PC-9 (cell line): ENCODE measurements around the gene MYLK. TPM values are rescaled to one million over a fixed set of nuclear protein-coding genes. Genes with fewer than 3 reads are reported as not detected.

Source experiments
- BruUV-seq: library from RNA; stranded (reverse); fragments of 400-500 nt; replicated peaks from 2 replicates; lab custom pipeline; 2021; lab: Mats Ljungman, UMichigan
- CTCF ChIA-PET: fragments of 300-600 bp; sonication (Branson Sonifier 250); formaldehyde crosslinking; loops from one replicate; lab custom pipeline; 2022; ENCODE audit warnings: antibody characterized with exemption; lab: Charles Lee
- POLR2A ChIA-PET: fragments of 300-600 bp; sonication (Branson Sonifier 250); formaldehyde crosslinking; loops from one replicate; lab custom pipeline; 2022; ENCODE audit warnings: antibody characterized with exemption; ENCODE audit not compliant: unreplicated experiment; lab: Charles Lee
- DNase-seq, 2 experiments: peaks; one replicate each; pipeline versions ENCODE4 v3.0.0 to v3.0.0-alpha.2; 2015 to 2022; ENCODE audit warnings: mixed read lengths in 1 of 2
- H2AFZ ChIP-seq: fragments of 200-600 bp; sonication (generic); 2 replicates; pipeline ENCODE4 v1.8.1; 2017; ENCODE audit warnings: antibody characterized with exemption
- H3F3A ChIP-seq: fragments of 200-600 bp; sonication (generic); 2 replicates; pipeline ENCODE4 v1.8.1; 2017; ENCODE audit warnings: antibody characterized with exemption, mild to moderate bottlenecking, low read depth; ENCODE audit not compliant: insufficient read depth
- H3K27ac ChIP-seq: fragments of 200-600 bp; sonication (generic); 2 replicates; pipeline ENCODE4 v1.6.1; 2016; ENCODE audit warnings: mixed run types
- H3K27me3 ChIP-seq: fragments of 200-600 bp; sonication (generic); 2 replicates; pipeline ENCODE4 v1.6.1; 2016; ENCODE audit warnings: low read depth, mixed run types; ENCODE audit not compliant: insufficient read depth
- H3K36me3 ChIP-seq: fragments of 200-600 bp; sonication (generic); 2 replicates; pipeline ENCODE4 v1.6.1; 2016; ENCODE audit warnings: low read depth, mixed run types
- H3K4me1 ChIP-seq: fragments of 200-600 bp; sonication (generic); replicated peaks from 2 replicates; pipeline ENCODE4 v1.6.1; 2016; ENCODE audit warnings: mixed run types; ENCODE audit not compliant: insufficient read depth
- H3K4me2 ChIP-seq: fragments of 200-600 bp; sonication (generic); 2 replicates; pipeline ENCODE4 v1.6.1; 2017; ENCODE audit warnings: mixed run types
- H3K4me3 ChIP-seq: fragments of 200-600 bp; sonication (generic); 2 replicates; pipeline ENCODE4 v1.6.1; 2016; ENCODE audit warnings: mixed run types
- H3K79me2 ChIP-seq: fragments of 200-600 bp; sonication (generic); 2 replicates; pipeline ENCODE4 v1.6.1; 2017; ENCODE audit warnings: low read depth, mixed run types
- H3K9me2 ChIP-seq: fragments of 200-600 bp; sonication (generic); 2 replicates; pipeline ENCODE4 v1.8.1; 2017; ENCODE audit warnings: mild to moderate bottlenecking; ENCODE audit not compliant: insufficient read depth
- H3K9me3 ChIP-seq: fragments of 200-600 bp; sonication (generic); 2 replicates; pipeline ENCODE4 v1.8.1; 2016; ENCODE audit warnings: low read depth; ENCODE audit not compliant: insufficient read depth
- H4K20me1 ChIP-seq: fragments of 200-600 bp; sonication (generic); 2 replicates; pipeline ENCODE4 v1.8.1; 2017; ENCODE audit not compliant: insufficient read depth
- EZH2 ChIP-seq: fragments of 200-600 bp; sonication (generic); IDR thresholded peaks from 2 replicates; pipeline ENCODE4 v1.8.0; 2017; ENCODE audit warnings: antibody characterized with exemption, low read depth
- intact Hi-C: fragments of 100-400 bp; cut with micrococcal nuclease; formaldehyde crosslinking; loops from one replicate; pipeline ENCODE4 v1.10.0; 2022; ENCODE audit not compliant: unreplicated experiment
- total RNA-seq: library from RNA; stranded (reverse); gene quantifications from 2 replicates; pipeline ENCODE4 v1.2.3, GENCODE V29; 2021
- TF ChIP-seq, protein P1 (sequence below): fragments of 200-600 bp; sonication (generic); conservative IDR thresholded peaks from 2 replicates; pipeline ENCODE4 v1.6.1; 2017; ENCODE audit warnings: mixed run types, antibody characterized with exemption, mild to moderate bottlenecking, moderate library complexity

MYLK gene
- total RNA-seq, 1 experiment from 2014 or later = 0.72 TPM

- Histone ChIP-seq H3K4me2 (no peak overlapping the region), H3K79me2 (no peaks in the 10 kb centered on the region), H3K9me2 (no peaks in the 10 kb centered on the region), H3K27ac (no peak overlapping the region), H3F3A (peaks cover 8% of the 10 kb centered on the region; the same call in 1 of the 2 replicates), H3K9me3 (0 out of 2 replicates have a peak, but pooled peaks cover 9% of the 10 kb centered on the region), H3K4me1 (peaks cover 39% of the 10 kb centered on the region), H4K20me1 (no peaks in the 10 kb centered on the region), H3K36me3 (no peaks in the 10 kb centered on the region), H3K27me3 (no peaks in the 10 kb centered on the region), H3K4me3 (no peak overlapping the region), H2AFZ (no peak overlapping the region)
- intact Hi-C loops = no loop called here
- no TSS peak for BruUV-seq
- DNase-seq = no peak
- POLR2A ChIA-PET = no interaction called here
- TF ChIP-seq, protein P1, sequence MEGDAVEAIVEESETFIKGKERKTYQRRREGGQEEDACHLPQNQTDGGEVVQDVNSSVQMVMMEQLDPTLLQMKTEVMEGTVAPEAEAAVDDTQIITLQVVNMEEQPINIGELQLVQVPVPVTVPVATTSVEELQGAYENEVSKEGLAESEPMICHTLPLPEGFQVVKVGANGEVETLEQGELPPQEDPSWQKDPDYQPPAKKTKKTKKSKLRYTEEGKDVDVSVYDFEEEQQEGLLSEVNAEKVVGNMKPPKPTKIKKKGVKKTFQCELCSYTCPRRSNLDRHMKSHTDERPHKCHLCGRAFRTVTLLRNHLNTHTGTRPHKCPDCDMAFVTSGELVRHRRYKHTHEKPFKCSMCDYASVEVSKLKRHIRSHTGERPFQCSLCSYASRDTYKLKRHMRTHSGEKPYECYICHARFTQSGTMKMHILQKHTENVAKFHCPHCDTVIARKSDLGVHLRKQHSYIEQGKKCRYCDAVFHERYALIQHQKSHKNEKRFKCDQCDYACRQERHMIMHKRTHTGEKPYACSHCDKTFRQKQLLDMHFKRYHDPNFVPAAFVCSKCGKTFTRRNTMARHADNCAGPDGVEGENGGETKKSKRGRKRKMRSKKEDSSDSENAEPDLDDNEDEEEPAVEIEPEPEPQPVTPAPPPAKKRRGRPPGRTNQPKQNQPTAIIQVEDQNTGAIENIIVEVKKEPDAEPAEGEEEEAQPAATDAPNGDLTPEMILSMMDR = no peak
- TF ChIP-seq EZH2 = no peak
- CTCF ChIA-PET = no interaction called here
These were observed 256.2 kb downstream of the MYLK start for GRCh38 chr3:123627673-123628670.

GRCh38 chr3:123626881-123627280 is 257.3 kb downstream of the MYLK start:
- no peaks in the 10 kb centered on the region for H4K20me1 ChIP-seq
- H3F3A ChIP-seq = peaks cover 8% of the 10 kb centered on the region; the same call in 1 of the 2 replicates
- H3K4me2 ChIP-seq = no peak overlapping the region
- 0 out of 2 replicates have a peak, but pooled peaks cover 9% of the 10 kb centered on the region for H3K9me3 ChIP-seq
- no peaks in the 10 kb centered on the region for H3K36me3 ChIP-seq
- no peak for DNase-seq
- no peaks in the 10 kb centered on the region for H3K27me3 ChIP-seq
- no peak overlapping the region for H3K4me3 ChIP-seq
- no peaks in the 10 kb centered on the region for H3K9me2 ChIP-seq
- BruUV-seq = no TSS peak
- ChIA-PET CTCF (no interaction called here), POLR2A (no interaction called here)
- H3K79me2 ChIP-seq = no peaks in the 10 kb centered on the region
- TF ChIP-seq, protein P1 = no peak
- TF ChIP-seq EZH2 = no peak
- no peak overlapping the region for H2AFZ ChIP-seq
- H3K27ac ChIP-seq = no peak overlapping the region
- intact Hi-C loops = no loop called here
- H3K4me1 ChIP-seq = peaks cover 40% of the 10 kb centered on the region

DNA sequence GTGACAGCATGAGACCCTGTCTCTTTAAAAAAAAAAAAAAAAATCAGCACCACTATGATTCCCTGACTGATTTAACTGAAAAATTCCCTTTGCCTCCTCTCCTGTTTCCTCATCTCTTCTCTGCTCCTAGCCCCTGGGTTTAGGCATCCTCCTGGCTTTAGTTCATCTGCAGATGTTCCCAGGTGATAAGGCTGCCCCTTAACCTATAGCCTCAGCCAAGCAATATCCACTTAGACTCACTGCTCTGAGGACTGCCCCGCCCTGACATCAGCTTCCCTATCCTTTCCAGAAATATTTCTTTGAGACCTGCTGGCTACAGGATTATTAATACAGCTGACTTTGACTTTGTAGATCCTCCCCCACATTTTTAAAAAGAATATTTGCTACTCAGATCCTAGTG is 259.8 kb downstream of the MYLK start:
- DNase-seq = peak in 1 of 2 experiments; percentile 62
- Histone ChIP-seq H3K4me1 (peaks cover 40% of the 10 kb centered on the region), H3K9me2 (no peaks in the 10 kb centered on the region), H3F3A (peaks cover 17% of the 10 kb centered on the region; the same call in 1 of the 2 replicates), H3K27me3 (no peaks in the 10 kb centered on the region), H3K36me3 (no peaks in the 10 kb centered on the region), H4K20me1 (no peaks in the 10 kb centered on the region), H3K27ac (0 out of 2 replicates have a peak overlapping the region, but pooled peaks have one; percentile 22), H2AFZ (no peak overlapping the region), H3K4me2 (peak overlapping the region; percentile 50), H3K9me3 (0 out of 2 replicates have a peak, but pooled peaks cover 9% of the 10 kb centered on the region), H3K79me2 (no peaks in the 10 kb centered on the region), H3K4me3 (no peak overlapping the region)
- POLR2A ChIA-PET = interaction anchor here (0.5 to 0.6 kb wide), 2 partner anchors 23 to 841 kb away, joined by 3 to 4 read pairs; no protein-coding TSS in a partner anchor
- intact Hi-C loops = loop anchor here (5.0 kb wide), 1 partner anchor 37 kb away; the partner anchor contains the start of gene HACD2
- TF ChIP-seq, protein P1 = no peak
- TF ChIP-seq EZH2 = no peak
- CTCF ChIA-PET = no interaction called here
- no TSS peak for BruUV-seq
